Sigmoid colon (tissue), 7 donors: ENCODE results near the gene ACTR2. TPM values are rescaled to one million over a fixed set of nuclear protein-coding genes. Genes with fewer than 3 reads are reported as not detected.
"Not testable (repeated sequence)": the region's sequence is repeated elsewhere in the genome, so short reads cannot be mapped to it uniquely, and the experiment has no call there.

Source experiments
- DNase-seq: peaks from one replicate; pipeline ENCODE4 v3.0.0-alpha.2; 2019
- H3K27ac ChIP-seq, 4 donors: fragments of 200-600 bp; sonication (generic); one replicate each; pipeline ENCODE4 v1.5.1; 2016 to 2019; ENCODE audit warnings: mild to moderate bottlenecking in 1 of 4
- H3K27me3 ChIP-seq, 3 donors: fragments of 200-600 bp; sonication (generic); one replicate each; pipeline ENCODE4 v1.5.1; 2019; ENCODE audit warnings: mild to moderate bottlenecking in 1 of 3
- H3K36me3 ChIP-seq, 4 donors: fragments of 200-600 bp; sonication (generic); one replicate each; pipeline ENCODE4 v1.5.1; 2016 to 2019
- H3K4me1 ChIP-seq, 4 donors: fragments of 200-600 bp; sonication (generic); one replicate each; pipeline ENCODE4 v1.5.1; 2017 to 2019
- H3K4me3 ChIP-seq, 4 donors: fragments of 200-600 bp; sonication (generic); one replicate each; pipeline ENCODE4 v1.5.1; 2017 to 2019; ENCODE audit warnings: mild to moderate bottlenecking in 2 of 4, moderate library complexity in 1 of 4
- H3K9me3 ChIP-seq, 4 donors: fragments of 200-600 bp in 3 of 4; sonication (generic) in 3 of 4; one replicate each; pipeline versions ENCODE4 v1.5.1 to v1.6.1; 2013 to 2019
- EP300 ChIP-seq, 4 donors: sonication (generic); formaldehyde crosslinking; IDR thresholded peaks; one replicate each; pipeline ENCODE4 v1.6.1; 2017; ENCODE audit warnings: antibody characterized with exemption in 4 of 4
- POLR2A ChIP-seq, 2 donors: fragments of 450-650 bp; IDR thresholded peaks; one replicate each; pipeline ENCODE4 v1.6.1; 2016; ENCODE audit warnings: antibody characterized with exemption in 2 of 2, mild to moderate bottlenecking in 2 of 2, moderate library complexity in 2 of 2
- POLR2AphosphoS5 ChIP-seq, 4 donors: sonication (generic); formaldehyde crosslinking; IDR thresholded peaks; one replicate each; pipeline ENCODE4 v1.6.1; 2017; ENCODE audit warnings: antibody characterized with exemption in 4 of 4
- WGBS, 2 donors: extraction: QIAGEN DNeasy Blood & Tissue Kit; methylation state at CpG; one replicate each; pipeline ENCODE4 v1.1.7; 2013; 5-methylcytosine and 5-hydroxymethylcytosine counted together
- intact Hi-C: fragments of 100-400 bp; cut with DNase I; formaldehyde crosslinking; loops from one replicate; pipeline ENCODE4 v1.15.1; 2023
- polyA plus RNA-seq, 3 donors: library from polyadenylated mRNA; stranded (reverse); fragments of 200-250 nt; gene quantifications; one replicate each; pipeline ENCODE4 v1.2.3, GENCODE V29; 2013
- total RNA-seq, 4 donors: library from RNA; depleted of rRNA; stranded (reverse); fragments of >200 nt; gene quantifications; one replicate each; pipeline ENCODE4 v1.1.0, GENCODE V29; 2016
- TF ChIP-seq, protein P1 (sequence below), 4 experiments: fragments of 450-650 bp in 3 of 4; fragments of 200-600 bp in 1 of 4; IDR thresholded peaks; one replicate each; pipeline ENCODE4 v1.5.1; 2016 to 2019; ENCODE audit warnings: antibody characterized with exemption in 4 of 4, mild to moderate bottlenecking in 3 of 4, moderate library complexity in 2 of 4
- donor health status: healthy with polysubstance abuse.
- donor health status: Bipolar disorder and iron deficiency.
- donor health status: healthy.

Gene ACTR2
- total and polyA plus RNA-seq, 7 donors = 70.9 to 171 (median 98.1) TPM

DNA sequence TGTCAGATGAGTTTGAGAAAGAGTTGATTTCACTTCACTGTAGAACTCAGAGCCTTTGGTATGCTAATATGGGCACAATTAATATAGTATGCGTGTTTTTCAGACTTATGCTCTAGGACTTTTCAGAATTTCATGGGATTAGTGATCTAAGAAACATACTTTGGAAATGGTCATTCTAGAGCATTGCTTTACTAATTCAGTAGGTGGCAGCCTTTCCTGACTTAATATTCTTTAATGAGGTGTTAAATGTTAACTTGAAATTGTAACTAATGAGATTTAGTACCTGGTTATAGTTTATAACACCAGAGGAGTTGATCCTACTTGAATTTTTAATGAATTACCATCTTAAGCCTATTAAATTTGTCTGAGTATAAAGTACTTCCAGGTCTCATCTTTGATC is 28.4 kb downstream of the ACTR2 start:
- TF ChIP-seq, protein P1, sequence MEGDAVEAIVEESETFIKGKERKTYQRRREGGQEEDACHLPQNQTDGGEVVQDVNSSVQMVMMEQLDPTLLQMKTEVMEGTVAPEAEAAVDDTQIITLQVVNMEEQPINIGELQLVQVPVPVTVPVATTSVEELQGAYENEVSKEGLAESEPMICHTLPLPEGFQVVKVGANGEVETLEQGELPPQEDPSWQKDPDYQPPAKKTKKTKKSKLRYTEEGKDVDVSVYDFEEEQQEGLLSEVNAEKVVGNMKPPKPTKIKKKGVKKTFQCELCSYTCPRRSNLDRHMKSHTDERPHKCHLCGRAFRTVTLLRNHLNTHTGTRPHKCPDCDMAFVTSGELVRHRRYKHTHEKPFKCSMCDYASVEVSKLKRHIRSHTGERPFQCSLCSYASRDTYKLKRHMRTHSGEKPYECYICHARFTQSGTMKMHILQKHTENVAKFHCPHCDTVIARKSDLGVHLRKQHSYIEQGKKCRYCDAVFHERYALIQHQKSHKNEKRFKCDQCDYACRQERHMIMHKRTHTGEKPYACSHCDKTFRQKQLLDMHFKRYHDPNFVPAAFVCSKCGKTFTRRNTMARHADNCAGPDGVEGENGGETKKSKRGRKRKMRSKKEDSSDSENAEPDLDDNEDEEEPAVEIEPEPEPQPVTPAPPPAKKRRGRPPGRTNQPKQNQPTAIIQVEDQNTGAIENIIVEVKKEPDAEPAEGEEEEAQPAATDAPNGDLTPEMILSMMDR (IDR thresholded peaks at IDR 0.05) = no peak
- TF ChIP-seq EP300 (IDR thresholded peaks at IDR 0.05) (no peak), POLR2A (IDR thresholded peaks at IDR 0.05) (no peak), POLR2AphosphoS5 (IDR thresholded peaks at IDR 0.05) (no peak)
- 94 to 99% methylated on average over 1 of the region's 1 CpG for WGBS, 2 donors
- H3K36me3 ChIP-seq = peaks cover 0 to 55% (median 17%) of the 10 kb centered on the region in 4 donors

DNA sequence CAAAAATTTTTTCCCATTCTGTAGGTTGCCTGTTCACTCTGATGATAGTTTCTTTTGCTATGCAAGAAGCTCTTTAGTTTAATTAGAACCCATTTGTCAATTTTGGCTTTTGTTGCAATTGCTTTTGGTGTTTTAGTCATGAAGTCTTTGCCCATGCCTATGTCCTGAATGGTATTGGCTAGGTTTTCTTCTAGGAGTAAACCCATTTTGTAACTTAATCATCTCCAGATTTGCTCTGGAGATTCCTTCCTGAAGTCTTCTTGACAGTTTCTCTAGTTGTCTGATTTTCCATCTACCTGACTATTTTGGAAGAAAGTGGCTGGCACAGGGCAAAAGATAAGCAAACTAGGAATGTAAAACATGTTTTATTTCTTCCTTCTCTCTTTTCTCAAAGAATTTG is 30.2 kb downstream of the ACTR2 start:
- intact Hi-C loops, DNase-seq, H3K4me1 ChIP-seq, H3K4me3 ChIP-seq, H3K9me3 ChIP-seq, H3K27ac ChIP-seq, H3K27me3 ChIP-seq: not testable (repeated sequence)
- peaks cover 0 to 45% (median 20%) of the 10 kb centered on the region in 4 donors for H3K36me3 ChIP-seq

More for the DNA sequence above, 28.4 kb downstream of the ACTR2 start:
- Histone ChIP-seq H3K27ac (no peak overlapping the region), H3K9me3 (no peaks in the 10 kb centered on the region), H3K4me3 (no peak overlapping the region), H3K4me1 (no peaks in the 10 kb centered on the region), H3K27me3 (no peaks in the 10 kb centered on the region)
- intact Hi-C loops = no loop called here
- no peak for DNase-seq

- no peak for DNase-seq
- H3K27me3 ChIP-seq = no peaks in the 10 kb centered on the region
- no peak for TF ChIP-seq EP300 (IDR thresholded peaks at IDR 0.05)
- TF ChIP-seq, protein P1 (IDR thresholded peaks at IDR 0.05) = no peak
- no peak for TF ChIP-seq POLR2A (IDR thresholded peaks at IDR 0.05)
- no peak for TF ChIP-seq POLR2AphosphoS5 (IDR thresholded peaks at IDR 0.05)
- WGBS, 2 donors = 88 to 93% methylated on average over 3 of the region's 3 CpGs
- intact Hi-C loops = no loop called here
- no peak overlapping the region for H3K27ac ChIP-seq
- H3K9me3 ChIP-seq = no peaks in the 10 kb centered on the region
- H3K4me1 ChIP-seq = no peaks in the 10 kb centered on the region
- peaks cover 0 to 25% (median 7%) of the 10 kb centered on the region in 4 donors for H3K36me3 ChIP-seq
- H3K4me3 ChIP-seq = no peak overlapping the region
Measured at GRCh38 chr2:65261676-65262075, 34.0 kb downstream of the ACTR2 start.

- WGBS, 2 donors = 90 to 98% methylated on average over 1 of the region's 1 CpG
- Histone ChIP-seq H3K9me3 (no peaks in the 10 kb centered on the region), H3K27me3 (no peaks in the 10 kb centered on the region), H3K36me3 (peaks cover 0 to 31% (median 9%) of the 10 kb centered on the region in 4 donors), H3K4me1 (peaks cover 0 to 3% (median 0%) of the 10 kb centered on the region in 4 donors), H3K27ac (no peak overlapping the region), H3K4me3 (no peak overlapping the region)
- intact Hi-C loops = no loop called here
- no peak for TF ChIP-seq POLR2A (IDR thresholded peaks at IDR 0.05)
- TF ChIP-seq POLR2AphosphoS5 (IDR thresholded peaks at IDR 0.05) = no peak
- TF ChIP-seq EP300 (IDR thresholded peaks at IDR 0.05) = no peak
- TF ChIP-seq, protein P1 (IDR thresholded peaks at IDR 0.05) = no peak
- DNase-seq = no peak
Measured at GRCh38 chr2:65263262-65263661, 35.6 kb downstream of the ACTR2 start.

DNA sequence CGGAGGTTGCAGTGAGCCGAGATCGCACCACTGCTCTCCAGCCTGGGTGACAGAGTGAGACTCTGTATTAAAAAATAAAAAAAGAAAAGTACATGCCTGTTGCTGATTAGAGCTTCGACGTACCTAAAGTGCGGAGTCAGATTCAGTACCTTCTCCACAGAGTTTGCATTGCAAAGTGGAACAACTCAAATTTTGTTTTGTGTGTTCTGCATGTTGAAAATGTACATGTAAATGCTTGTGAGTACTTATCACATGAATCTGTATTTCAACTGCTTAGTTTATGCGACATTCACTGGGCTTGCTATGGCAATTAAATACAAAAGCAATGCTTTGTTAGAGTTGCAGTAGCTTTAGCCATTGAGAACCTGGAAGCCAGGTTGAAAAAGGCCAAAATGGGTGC is 36.4 kb downstream of the ACTR2 start:
- Histone ChIP-seq H3K9me3 (no peaks in the 10 kb centered on the region), H3K27ac (no peak overlapping the region), H3K4me3 (no peak overlapping the region), H3K4me1 (peaks cover 0 to 3% (median 0%) of the 10 kb centered on the region in 4 donors), H3K27me3 (no peaks in the 10 kb centered on the region), H3K36me3 (peaks cover 0 to 31% (median 9%) of the 10 kb centered on the region in 4 donors)
- 79 to 95% methylated on average over 7 of the region's 7 CpGs for WGBS, 2 donors
- DNase-seq = no peak
- TF ChIP-seq POLR2A (IDR thresholded peaks at IDR 0.05) (no peak), POLR2AphosphoS5 (IDR thresholded peaks at IDR 0.05) (no peak), EP300 (IDR thresholded peaks at IDR 0.05) (no peak)
- TF ChIP-seq, protein P1 (IDR thresholded peaks at IDR 0.05) = no peak
- intact Hi-C loops = loop anchor here (2.0 kb wide), 1 partner anchor 171 kb away; no protein-coding TSS in a partner anchor
